Fibroblast of lung (primary cell): Measurements from ENCODE around the gene SH2D7. TPM values are rescaled to one million over a fixed set of nuclear protein-coding genes. Genes with fewer than 3 reads are reported as not detected.

Experiments
- DNase-seq, 2 donors: peaks; one replicate each; pipeline versions ENCODE4 v3.0.0 to v3.0.0-alpha.2; 2010; ENCODE audit warnings: low read depth in 2 of 2
- H2AFZ ChIP-seq: 2 replicates; pipeline ENCODE4 v1.5.1; 2012; ENCODE audit warnings: low read length, control low read depth, inconsistent platforms
- H3K27ac ChIP-seq: 2 replicates; pipeline ENCODE4 v1.5.1; 2011; ENCODE audit warnings: low read length, control low read depth; ENCODE audit not compliant: insufficient read depth
- H3K27me3 ChIP-seq: 2 replicates; pipeline ENCODE4 v1.5.1; 2011; ENCODE audit warnings: mild to moderate bottlenecking, low read length; ENCODE audit not compliant: control insufficient read depth, insufficient read depth
- H3K36me3 ChIP-seq: 2 replicates; pipeline ENCODE4 v1.5.1; 2011; ENCODE audit warnings: low read length; ENCODE audit not compliant: control insufficient read depth, insufficient read depth
- H3K4me1 ChIP-seq: 2 replicates; pipeline ENCODE4 v1.5.1; 2011; ENCODE audit warnings: low read length; ENCODE audit not compliant: control insufficient read depth, insufficient read depth; ENCODE audit errors: extremely low read depth
- H3K4me2 ChIP-seq: 2 replicates; pipeline ENCODE4 v1.5.1; 2011; ENCODE audit warnings: low read length, control low read depth; ENCODE audit not compliant: insufficient read depth; ENCODE audit errors: extremely low read depth
- H3K4me3 ChIP-seq, 4 experiments: fragments of 200-600 bp in 1 of 4; sonication (generic) in 1 of 4; replicated peaks in 1 of 4; 2 replicates each; pipeline ENCODE4 v1.5.1; 2011 to 2016; ENCODE audit warnings: low read length in 4 of 4, low read depth in 3 of 4, mild to moderate bottlenecking in 3 of 4, control low read depth in 2 of 4, inconsistent platforms in 1 of 4, mixed read lengths in 1 of 4; ENCODE audit not compliant: insufficient read depth in 1 of 4; ENCODE audit errors: control extremely low read depth in 1 of 4
- H3K79me2 ChIP-seq: 2 replicates; pipeline ENCODE4 v1.5.1; 2012; ENCODE audit warnings: mild to moderate bottlenecking, low read length, inconsistent platforms; ENCODE audit not compliant: control insufficient read depth, insufficient read depth
- H3K9ac ChIP-seq: 2 replicates; pipeline ENCODE4 v1.5.1; 2011; ENCODE audit warnings: mild to moderate bottlenecking, low read length, control low read depth; ENCODE audit not compliant: insufficient read depth
- H3K9me3 ChIP-seq: 2 replicates; pipeline ENCODE4 v1.5.1; 2012; ENCODE audit warnings: low read depth, low read length; ENCODE audit not compliant: control insufficient read depth, insufficient read depth
- H4K20me1 ChIP-seq: 2 replicates; pipeline ENCODE4 v1.5.1; 2011; ENCODE audit warnings: low read length; ENCODE audit not compliant: control insufficient read depth, insufficient read depth; ENCODE audit errors: extremely low read depth
- EZH2 ChIP-seq: IDR thresholded peaks from 2 replicates; pipeline ENCODE4 v1.5.1; 2012; ENCODE audit warnings: low read length, control low read depth, mild to moderate bottlenecking; ENCODE audit errors: missing control alignments
- polyA plus RNA-seq, 2 donors: library from polyadenylated mRNA; depleted of rRNA in 1 of 2; stranded (reverse) in 1 of 2; unstranded in 1 of 2; fragments of >200 nt; gene quantifications; 2 replicates each; pipeline ENCODE4 v1.2.1, GENCODE V29; 2011 to 2012; ENCODE audit warnings: missing spikeins in 1 of 2
- total RNA-seq: library from RNA; depleted of rRNA; stranded (reverse); fragments of >200 nt; gene quantifications from 2 replicates; pipeline ENCODE4 v1.2.1, GENCODE V29; 2014
- TF ChIP-seq, protein P1 (sequence below), 2 donors: IDR thresholded peaks in 1 of 2; conservative IDR thresholded peaks in 1 of 2; 1 replicate in 1 of 2; 2 replicates in 1 of 2; pipeline ENCODE4 v1.5.1; 2011 to 2012; ENCODE audit warnings: low read length in 2 of 2, control low read depth in 1 of 2, inconsistent platforms in 1 of 2, low read depth in 1 of 2, mild to moderate bottlenecking in 1 of 2

SH2D7 gene
- total and polyA plus RNA-seq, 2 donors (not counting 1 experiment from before 2014, with no cell fraction given), result 0.03 TPM; not detected in 1

DNA sequence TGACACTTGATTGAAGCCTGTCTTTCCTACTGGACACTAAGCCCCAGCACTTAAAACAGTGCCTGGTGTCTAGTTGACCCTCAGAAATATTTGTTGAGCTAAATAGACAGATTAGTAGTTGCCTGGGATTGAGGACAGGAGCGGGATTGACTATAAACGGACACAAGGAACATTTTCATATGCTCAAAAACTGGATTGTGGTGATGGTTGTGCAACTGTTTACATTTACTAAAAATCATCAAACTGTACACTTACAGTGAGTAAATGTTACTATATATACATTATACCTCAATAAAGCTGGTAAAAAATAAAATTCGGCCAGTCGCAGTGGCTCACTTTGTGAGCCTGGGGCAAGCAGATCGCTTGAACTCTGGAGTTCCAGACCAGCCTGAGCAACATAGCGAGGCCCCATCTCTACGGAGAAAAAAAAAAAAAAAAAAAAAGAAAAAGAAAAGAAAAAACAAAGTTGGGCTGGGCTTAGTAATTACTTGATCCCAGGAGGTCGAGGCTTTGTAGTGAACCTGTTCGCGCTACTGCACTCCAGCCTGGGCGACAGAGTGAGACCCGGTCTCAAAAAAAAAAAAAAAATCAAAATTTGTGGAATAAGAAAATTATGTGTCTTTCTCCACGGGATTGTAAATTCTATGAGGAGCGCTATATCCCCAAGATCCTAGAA is 56.2 kb downstream of the SH2D7 start:
- H3K4me1 ChIP-seq, result no peaks in the 10 kb centered on the region
- TF ChIP-seq EZH2, result no peak
- TF ChIP-seq, protein P1, sequence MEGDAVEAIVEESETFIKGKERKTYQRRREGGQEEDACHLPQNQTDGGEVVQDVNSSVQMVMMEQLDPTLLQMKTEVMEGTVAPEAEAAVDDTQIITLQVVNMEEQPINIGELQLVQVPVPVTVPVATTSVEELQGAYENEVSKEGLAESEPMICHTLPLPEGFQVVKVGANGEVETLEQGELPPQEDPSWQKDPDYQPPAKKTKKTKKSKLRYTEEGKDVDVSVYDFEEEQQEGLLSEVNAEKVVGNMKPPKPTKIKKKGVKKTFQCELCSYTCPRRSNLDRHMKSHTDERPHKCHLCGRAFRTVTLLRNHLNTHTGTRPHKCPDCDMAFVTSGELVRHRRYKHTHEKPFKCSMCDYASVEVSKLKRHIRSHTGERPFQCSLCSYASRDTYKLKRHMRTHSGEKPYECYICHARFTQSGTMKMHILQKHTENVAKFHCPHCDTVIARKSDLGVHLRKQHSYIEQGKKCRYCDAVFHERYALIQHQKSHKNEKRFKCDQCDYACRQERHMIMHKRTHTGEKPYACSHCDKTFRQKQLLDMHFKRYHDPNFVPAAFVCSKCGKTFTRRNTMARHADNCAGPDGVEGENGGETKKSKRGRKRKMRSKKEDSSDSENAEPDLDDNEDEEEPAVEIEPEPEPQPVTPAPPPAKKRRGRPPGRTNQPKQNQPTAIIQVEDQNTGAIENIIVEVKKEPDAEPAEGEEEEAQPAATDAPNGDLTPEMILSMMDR (conservative IDR thresholded peaks at IDR 0.05 in 1 of 2, IDR thresholded peaks at IDR 0.05 in 1 of 2; ENCODE audit: low read depth in 1 of 2, low read length in 2 of 2), result no peak
- H3K4me3 ChIP-seq, result peak overlapping the region; percentile 70 to 89 (median 82)
- peak overlapping the region; percentile 80 for H3K4me2 ChIP-seq
- no peaks in the 10 kb centered on the region for H3K9me3 ChIP-seq
- H4K20me1 ChIP-seq, result no peaks in the 10 kb centered on the region
- H2AFZ ChIP-seq, result peak overlapping the region; percentile 68
- no peaks in the 10 kb centered on the region for H3K27me3 ChIP-seq
- H3K9ac ChIP-seq, result peak overlapping the region; percentile 69
- peak in 1 of 2 donors; percentile 48 for DNase-seq
- peaks cover 15% of the 10 kb centered on the region for H3K79me2 ChIP-seq
- H3K27ac ChIP-seq, result peak overlapping the region; percentile 85
- H3K36me3 ChIP-seq, result no peaks in the 10 kb centered on the region

- Histone ChIP-seq H3K4me1 (no peaks in the 10 kb centered on the region), H4K20me1 (no peaks in the 10 kb centered on the region), H3K4me3 (peak within 1 kb of the TSS; percentile 81 to 89 (median 82)), H3K4me2 (peak within 1 kb of the TSS; percentile 96), H2AFZ (peak within 1 kb of the TSS; percentile 68), H3K27me3 (no peaks in the 10 kb centered on the region), H3K36me3 (no peaks in the 10 kb centered on the region), H3K9ac (peak within 1 kb of the TSS; percentile 78), H3K9me3 (no peaks in the 10 kb centered on the region), H3K79me2 (peaks cover 15% of the 10 kb centered on the region), H3K27ac (peak within 1 kb of the TSS; percentile 85)
- peak; percentile 89 to 95 for DNase-seq
- no peak for TF ChIP-seq EZH2
- TF ChIP-seq, protein P1 (conservative IDR thresholded peaks at IDR 0.05 in 1 of 2, IDR thresholded peaks at IDR 0.05 in 1 of 2; ENCODE audit: low read depth in 1 of 2, low read length in 2 of 2), result no peak
These were observed 56.9 kb downstream of the SH2D7 start, which contains the start of gene IDH3A for GRCh38 chr15:78149068-78149804. IDH3A (plus strand) TSS chr15:78149362; CDS start chr15:78149404, 42 bp downstream.
